HG03439 (cell line): ENCODE measurements around the gene COA8.

Source experiments
- ATAC-seq: cut with Tn5 transposase; IDR thresholded peaks from one replicate; pipeline ENCODE4 v1.9.1; 2021; ENCODE audit warnings: mild to moderate bottlenecking, moderate library complexity; ENCODE audit not compliant: unreplicated experiment

Gene COA8

DNA sequence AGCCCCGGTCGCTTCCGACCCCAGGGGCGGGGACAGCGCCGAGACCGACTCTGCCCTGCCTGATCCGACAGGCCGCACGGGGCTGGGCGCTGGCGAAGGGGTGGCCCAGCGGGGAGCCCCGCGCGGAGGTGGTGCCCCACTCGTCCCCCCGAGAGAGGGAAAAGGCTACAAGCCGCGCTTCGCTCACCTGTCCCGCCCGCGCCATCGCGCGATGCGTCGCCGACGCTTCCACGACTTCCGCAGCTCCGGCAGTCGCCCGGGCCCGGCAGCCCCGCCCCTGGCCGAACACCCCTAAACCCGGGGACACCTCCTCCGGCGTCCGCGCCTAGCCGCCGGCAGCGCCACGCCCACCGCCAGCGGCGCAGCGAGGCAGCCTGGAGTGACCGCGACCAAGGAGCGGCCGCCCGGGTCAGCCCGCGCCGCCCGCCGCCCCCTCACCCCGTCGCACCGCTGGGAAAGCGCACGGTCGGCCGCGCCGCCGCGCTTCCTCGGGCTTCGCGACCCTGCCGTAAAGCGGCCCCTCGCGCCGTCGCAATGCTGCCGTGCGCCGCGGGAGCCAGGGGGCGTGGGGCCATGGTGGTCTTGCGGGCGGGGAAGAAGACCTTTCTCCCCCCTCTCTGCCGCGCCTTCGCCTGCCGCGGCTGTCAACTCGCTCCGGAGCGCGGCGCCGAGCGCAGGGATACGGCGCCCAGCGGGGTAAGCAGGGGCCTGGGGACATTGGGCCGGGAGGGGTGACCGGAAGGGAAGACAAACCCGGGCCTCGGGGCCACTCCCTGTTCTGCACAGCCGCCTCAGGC lies at the start of gene COA8, which contains the start of gene BAG5:
Gene COA8, plus strand, starts transcription at position 532 of the 797 bp plus-strand sequence. Its CDS starts 42 bp downstream, at position 574.
Gene BAG5, minus strand, starts transcription at position 229 of the 797 bp plus-strand sequence. CDS start 1,493 bp downstream, outside the sequence.
- ATAC-seq: peak; percentile 75

DNA sequence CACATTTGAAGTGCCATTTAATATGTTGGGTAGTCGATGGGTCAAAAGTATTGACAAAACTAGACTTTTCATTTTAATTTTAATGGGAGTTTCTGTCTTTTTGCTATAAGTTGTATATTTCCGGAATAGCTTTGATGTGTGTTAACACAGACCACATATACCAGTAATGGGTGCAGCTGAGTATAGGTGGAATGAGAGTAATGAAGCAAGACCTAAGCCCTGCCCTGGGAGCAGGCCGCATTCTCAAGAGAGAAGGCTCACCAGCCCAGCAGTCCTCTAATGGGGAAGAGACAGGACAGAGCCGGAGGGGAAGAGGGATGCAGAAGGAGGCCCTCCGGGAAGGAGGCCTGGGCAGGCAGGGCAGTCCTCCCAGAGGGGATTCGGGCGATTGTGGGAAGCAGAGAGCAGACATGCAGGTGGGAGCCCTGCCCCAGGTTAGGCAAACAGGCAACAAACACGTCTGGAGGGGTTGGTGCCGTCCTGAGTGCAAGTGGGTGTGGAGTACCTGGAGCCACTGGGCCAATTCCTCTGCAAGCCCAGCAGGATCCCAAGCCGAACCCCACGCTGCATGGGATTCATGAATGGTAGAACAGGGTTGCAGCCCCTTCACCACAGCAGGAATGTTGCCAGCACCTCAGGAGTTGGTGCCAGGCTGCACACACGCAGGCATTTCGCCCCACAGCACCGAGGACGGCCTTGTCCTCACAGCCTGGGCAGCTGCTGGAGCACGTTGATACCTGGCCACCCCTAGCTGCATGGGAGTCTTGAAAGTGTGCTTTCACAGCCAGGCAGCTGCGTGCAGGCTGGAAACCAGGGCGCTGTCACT lies 48.0 kb upstream of the COA8 start:
- no peak for ATAC-seq

DNA sequence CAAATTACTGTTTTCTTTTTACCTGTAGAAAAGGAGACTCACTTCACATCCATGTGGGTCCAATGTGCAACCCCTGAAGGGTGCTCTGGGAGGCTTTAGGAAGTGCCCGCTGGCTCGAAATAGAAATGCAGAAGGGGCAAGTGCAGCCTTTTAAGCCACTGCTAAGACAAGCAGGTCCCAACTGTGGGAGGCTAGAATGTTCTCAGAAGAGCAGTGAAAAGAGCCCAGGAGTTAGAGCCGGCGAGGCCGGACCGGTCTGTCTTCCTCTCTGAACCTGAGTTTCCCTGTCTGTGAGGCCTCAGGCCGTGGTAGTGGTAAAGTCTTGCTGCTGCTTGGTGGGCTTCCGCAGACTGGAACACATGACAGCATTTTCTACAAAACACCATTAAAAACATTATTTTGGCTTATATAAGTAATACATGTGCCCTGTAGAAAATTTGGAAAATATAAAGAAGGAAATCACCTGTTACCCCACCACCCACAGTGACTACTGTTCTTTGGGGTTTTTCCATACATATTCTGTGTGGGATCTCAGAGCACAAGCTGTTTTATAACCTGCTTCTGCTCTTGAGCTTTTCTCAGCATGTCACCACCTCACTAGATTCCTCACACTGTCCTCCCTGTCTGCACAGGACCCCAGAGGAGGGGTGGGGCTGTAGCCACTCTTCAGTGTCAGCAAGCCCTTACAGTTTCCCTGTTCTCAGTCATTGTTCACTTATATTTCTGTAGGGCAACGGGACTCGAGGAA lies 46.2 kb upstream of the COA8 start:
- no peak for ATAC-seq

GRCh38 chr14:103517174-103517566 lies 45.6 kb upstream of the COA8 start:
- ATAC-seq: no peak

- ATAC-seq: no peak
Measured at GRCh38 chr14:103517721-103518421, 44.9 kb upstream of the COA8 start.

DNA sequence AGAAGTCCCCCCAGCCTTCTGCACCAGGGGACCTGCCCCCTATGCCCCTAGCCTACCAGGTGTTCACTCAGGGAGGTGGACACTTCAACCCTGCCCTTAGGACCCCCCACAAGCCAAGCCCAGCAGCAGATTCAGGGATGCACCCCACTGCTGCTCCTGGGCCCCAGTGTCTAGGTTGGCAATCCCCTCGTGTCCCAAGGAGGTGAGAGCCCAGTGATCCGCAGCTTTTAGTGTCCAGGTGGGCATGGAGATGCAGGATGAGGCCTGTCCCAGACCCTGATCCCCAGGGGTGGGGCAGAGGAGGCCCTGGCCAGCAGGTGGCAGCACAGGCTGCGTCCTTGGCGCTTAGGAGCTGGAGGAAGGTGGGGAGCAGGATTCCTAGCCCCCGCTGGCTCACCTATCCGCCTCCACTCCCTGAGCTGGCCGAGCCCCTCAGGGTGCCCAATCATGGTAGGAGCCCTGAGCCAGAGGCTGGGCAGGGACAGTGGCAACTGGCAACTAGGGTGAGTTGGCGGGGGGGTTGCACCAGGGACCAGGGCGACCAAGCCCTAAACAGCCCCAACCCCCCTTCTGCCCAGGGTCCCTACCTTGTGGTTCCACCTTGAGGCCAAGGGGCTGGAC lies 44.2 kb upstream of the COA8 start:
- ATAC-seq: no peak

GRCh38 chr14:103519043-103519836 lies 43.5 kb upstream of the COA8 start:
- no peak for ATAC-seq

DNA sequence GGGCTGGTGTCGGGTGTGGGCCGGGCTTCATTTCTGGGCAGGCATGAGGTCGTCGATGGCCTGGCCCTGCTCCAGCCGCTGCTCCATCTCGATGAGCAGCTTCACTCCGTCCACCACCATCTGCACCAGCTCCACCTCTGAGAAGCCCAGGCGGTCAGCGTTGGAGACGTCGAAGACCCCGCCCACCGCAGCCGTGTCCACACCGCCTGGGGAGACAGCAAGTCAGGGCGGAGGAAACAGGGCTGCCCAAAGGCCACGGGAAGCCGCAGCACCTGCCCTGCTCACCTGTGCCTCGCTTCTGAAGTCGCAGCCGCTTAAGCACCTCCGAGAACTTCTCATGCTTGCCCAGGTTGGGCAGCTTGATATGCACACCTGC lies 42.9 kb upstream of the COA8 start:
- no peak for ATAC-seq

GRCh38 chr14:103520269-103520656 lies 42.5 kb upstream of the COA8 start:
- no peak for ATAC-seq

- ATAC-seq: no peak
Measured at GRCh38 chr14:103520657-103521437, 41.9 kb upstream of the COA8 start.

DNA sequence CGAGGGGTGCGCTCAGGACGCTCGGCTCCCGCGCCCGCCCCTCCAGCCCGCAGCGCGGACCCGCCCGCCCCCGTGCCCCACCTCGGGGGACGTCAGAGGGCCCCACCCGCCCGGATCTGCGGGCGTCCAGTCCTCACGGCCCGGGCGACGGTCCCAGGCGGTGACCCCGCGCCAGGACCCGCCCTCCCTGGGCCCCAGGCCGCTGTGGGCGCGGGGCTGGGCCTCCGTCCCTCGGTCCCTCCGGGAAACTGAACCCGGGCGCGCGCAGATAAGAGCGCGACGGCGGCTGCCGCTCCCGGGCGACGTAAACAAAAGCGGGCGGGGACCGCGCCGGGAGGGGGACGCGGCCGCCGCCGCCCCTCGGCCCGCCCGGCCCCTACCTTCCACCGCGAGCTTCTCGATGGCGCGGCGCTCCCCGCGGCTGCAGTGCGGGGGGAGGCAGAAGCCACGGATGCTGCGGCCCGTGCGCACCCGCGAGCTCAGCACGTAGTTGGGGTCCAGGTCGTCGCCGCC lies 41.3 kb upstream of the COA8 start:
- no peak for ATAC-seq

- no peak for ATAC-seq
Measured at GRCh38 chr14:103521951-103522563, 40.7 kb upstream of the COA8 start.

GRCh38 chr14:103522649-103523574 lies 39.8 kb upstream of the COA8 start, which contains the start of gene CKB:
CKB (minus strand) TSS chr14:103522830; CDS start chr14:103522493, 337 bp downstream.
- no peak for ATAC-seq

DNA sequence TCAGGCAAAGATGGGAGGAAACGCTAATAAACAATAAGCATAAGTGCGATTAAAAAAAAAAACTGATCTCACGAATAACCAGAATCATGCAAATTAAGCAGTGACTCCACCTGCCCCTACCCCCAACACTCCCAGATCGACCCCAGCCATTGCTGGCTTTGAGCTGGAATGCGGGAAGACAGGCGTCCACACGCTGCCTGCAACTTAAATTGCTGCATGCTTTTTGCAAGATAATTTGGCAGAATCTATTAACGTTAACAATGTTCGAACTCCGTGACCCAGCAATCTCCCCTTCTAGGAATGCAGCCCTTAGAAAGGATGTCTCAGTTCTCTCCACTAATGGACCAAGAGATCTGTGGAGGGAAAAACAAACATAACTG lies 39.2 kb upstream of the COA8 start:
- no peak for ATAC-seq

GRCh38 chr14:103524002-103524935 lies 38.5 kb upstream of the COA8 start:
- no peak for ATAC-seq
